Fibroblast of peridontal ligament (primary cell): ENCODE measurements around the gene TRANK1.
"Not testable (repeated sequence)": the region's sequence is repeated elsewhere in the genome, so short reads cannot be mapped to it uniquely, and the experiment has no call there.

ENCODE experiments used
- DNase-seq: peaks from one replicate; pipeline ENCODE4 v3.0.0-alpha.2; 2010; ENCODE audit errors: extremely low read depth

Gene TRANK1

DNA sequence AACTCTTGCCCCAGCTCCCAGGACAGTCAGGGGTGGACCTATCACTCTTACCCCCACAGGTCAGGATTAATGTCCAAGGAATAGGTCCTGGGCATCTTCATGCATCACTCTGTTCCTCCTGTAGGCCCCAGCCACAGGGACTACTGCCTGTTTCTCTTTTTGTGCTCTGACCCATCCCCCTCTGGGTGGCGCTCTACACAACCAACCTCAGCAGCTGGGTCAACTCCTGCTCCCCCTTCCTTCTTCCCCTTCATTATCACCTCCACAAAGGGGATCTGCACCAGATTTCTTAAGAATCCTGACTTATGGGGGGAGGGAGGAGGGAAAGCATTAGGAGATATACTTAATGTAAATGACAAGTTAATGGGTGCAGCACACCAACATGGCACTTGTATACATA lies 12.2 kb upstream of the TRANK1 start:
- DNase-seq: no peak

DNA sequence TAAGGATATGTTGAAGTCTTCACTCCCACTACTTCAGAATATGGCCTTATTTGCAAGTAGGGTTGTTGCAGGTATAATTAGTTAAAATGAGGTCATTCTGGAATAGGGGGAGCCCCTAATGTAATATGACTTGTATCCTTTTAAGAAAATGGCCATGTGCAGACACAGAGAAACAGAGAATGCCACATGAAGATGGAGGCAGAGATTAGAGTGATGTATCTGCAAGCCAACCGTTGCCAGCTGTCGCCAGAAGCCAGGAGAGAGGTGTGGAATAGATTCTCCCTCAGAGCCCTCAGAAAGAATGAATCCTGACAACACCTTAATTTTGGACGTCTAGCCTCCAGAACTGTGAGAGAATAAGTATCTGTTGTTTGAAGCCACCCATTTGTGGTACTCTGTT lies 11.3 kb upstream of the TRANK1 start:
- DNase-seq: no peak

- DNase-seq: no peak
These were observed 9.7 kb upstream of the TRANK1 start for GRCh38 chr3:36954452-36955134.

DNA sequence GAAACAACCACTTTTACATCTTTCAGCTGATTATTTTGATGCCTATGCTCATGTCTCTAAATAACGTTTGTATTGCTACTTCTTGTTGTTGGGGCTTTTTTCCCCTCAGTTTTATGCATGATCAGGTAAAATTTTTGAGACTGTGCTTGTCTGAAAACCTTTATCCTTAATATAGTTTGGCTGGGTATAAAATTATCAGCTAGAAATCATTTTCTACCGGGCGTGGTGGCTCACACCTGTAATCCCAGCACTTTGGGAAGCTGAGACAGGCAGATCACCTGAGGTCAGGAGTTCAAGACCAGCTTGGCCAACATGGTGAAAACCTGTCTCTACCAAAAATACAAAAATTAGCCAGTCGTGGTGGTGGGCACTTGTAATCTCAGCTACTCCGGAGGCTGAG lies 3.0 kb upstream of the TRANK1 start:
- not testable (repeated sequence) for DNase-seq

GRCh38 chr3:36945333-36945980 lies 603 bp upstream of the TRANK1 start:
- DNase-seq: no peak

DNA sequence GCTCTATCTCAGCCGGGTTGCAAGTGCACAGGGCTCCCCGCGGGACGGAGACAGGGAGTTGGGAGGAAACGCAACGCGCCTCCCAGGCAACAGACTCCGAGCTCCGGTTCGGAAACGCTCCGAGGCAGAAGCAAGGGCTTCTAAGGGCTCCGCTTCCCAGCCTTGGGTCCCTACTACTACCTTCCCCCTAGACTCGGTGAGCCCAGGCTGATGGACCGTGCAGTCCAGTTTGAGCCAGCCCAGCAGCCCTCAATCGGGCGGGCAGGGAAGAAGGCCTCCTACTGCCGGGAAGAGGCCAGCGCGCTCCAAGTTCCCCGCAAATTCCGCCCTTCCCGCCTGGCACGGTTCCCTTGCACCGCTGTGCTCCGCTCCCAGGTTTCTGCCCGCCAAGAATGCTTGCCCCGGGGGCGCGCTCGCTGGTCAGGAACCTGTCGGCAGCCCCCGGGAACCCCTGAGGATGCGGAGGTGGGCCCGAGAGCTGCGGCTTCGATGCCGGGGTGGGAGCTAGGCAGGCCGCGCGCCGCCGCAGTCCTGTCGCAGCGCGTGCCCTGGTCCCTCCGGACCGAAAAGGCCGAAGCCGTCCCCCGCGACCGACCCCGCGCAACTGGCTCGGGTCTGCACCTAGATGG lies 728 bp downstream of the TRANK1 start:
- peak; percentile 58 for DNase-seq

GRCh38 chr3:36943601-36944000 lies 1.3 kb downstream of the TRANK1 start:
- DNase-seq: no peak

DNA sequence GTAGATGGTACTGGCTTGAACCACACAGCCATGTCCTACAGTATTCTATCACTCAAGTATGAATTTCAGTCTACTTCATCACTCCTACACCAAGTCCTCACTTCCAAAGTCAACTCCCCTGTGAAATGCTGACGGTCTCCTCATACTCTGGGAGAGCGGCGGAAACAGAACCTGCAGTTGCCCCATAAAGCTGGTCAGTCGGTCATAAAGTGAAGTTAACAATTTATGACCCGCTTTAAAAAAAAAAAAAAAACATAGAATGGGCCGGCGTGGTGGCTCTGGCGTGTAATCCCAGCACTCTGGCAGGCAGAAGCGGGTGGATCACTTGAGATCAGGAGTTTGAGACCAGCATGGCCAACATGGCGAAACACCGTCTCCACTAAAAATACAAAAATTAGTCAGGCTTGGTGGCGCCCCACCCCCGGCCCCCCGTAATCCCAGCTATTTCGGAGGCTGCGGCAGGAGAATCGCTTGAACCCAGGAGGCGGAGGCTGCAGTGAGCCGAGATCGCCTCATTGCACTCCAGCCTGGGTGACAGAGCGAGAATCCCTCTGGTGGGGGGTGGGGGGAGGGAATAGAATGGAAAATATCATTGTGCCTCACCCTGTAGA lies 2.1 kb downstream of the TRANK1 start:
- DNase-seq: no peak

DNA sequence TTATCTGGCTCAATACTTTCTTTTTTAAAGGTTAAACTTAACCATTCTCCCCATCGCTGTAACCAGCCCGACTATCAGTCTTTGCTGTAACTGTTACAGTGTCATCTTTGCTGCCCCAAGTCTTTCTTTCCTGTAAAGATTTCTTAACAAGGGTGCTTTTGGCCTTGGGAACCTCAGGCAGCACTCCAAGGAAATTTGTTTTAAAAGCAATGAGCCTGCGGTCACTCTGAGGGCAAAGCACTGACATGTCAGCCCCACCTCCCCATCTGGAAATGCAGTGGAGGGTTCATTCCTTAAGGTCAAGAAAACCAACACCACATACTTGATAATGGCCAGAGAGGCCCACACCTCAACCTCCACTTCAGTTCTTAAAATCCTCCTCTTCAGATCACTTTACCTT lies 3.2 kb downstream of the TRANK1 start:
- peak; percentile 32 for DNase-seq

DNA sequence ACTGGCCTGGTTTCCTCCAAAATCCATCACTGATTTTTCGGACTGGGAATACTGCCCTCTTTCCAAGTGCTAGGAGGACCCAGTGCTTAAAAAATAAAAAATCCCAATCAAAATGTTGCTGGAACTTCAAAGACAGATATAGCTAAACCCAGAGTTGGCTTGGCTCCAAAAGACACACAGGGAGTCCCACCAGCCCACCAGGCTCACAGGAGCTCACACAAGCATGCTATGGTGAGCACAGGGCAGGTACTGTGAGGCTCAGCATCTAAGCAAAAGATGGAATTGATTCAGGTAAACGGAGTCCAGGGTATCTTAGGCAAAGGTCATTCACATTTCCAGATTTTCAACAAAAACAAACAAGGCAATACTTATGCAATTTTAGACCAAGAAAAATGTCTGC lies 3.7 kb downstream of the TRANK1 start:
- DNase-seq: no peak

GRCh38 chr3:36937492-36937891 lies 7.4 kb downstream of the TRANK1 start:
- DNase-seq: peak; percentile 47

- no peak for DNase-seq
These were observed 11.1 kb downstream of the TRANK1 start for GRCh38 chr3:36933540-36934296.

DNA sequence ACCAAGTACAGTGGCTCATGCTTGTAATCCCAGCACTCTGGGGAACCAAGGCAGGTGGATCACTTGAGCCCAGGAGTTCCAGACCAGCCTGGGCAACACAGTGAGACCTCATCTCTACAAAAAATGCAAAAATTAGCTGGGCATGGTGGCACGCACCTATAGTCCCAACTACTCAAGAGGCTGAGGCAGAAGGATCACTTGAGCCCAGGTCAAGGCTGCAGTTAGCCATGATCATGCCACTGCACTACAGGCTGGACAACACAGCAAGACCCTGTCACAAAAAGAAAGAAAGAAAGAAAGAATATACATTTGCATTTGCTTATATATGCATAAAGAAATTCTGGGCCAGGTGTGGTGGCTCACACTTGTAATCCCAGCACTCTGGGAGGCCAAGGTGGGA lies 13.4 kb downstream of the TRANK1 start:
- DNase-seq: not testable (repeated sequence)

- DNase-seq: no peak
These were observed 16.6 kb downstream of the TRANK1 start for GRCh38 chr3:36928220-36928619.

- no peak for DNase-seq
These were observed 18.5 kb downstream of the TRANK1 start for GRCh38 chr3:36926292-36926897.

DNA sequence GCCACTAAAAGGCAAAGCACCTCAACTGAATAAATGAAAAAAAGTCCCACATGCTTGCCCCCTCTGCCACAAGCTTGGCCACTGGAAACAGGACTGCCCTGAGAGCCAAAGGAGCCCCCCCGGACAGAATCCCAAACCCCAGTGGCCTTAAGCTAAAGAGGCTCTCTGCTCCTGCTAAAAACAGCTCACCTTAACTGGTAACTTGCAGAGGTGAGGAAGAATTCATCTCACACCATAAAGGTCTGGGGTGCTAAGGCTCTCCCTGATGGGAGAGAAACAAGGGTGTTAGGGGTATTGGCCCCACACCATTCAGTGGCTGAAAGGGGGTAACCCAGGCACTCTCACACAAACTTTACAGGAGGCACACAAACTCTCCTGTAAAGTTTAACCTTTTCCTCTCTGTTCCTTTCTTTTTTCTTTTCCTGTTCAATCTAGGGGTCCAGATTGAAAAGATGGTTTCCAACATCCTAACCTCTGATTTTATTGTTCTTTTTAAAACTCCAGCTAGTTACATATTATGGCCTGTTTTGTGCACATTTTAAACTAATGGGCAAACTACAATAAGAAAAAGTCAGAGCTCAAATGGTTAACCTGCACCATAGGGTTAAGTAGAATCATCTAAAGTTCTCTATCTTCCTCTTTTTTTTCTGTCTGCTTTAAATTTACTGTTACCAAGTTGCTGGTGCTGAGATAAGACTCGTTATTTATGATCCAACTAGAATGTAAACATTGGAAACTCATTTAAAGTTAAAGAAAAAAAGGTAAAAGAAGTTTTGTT lies 19.9 kb downstream of the TRANK1 start:
- DNase-seq: no peak

GRCh38 chr3:36923981-36924743 lies 20.7 kb downstream of the TRANK1 start:
- no peak for DNase-seq

DNA sequence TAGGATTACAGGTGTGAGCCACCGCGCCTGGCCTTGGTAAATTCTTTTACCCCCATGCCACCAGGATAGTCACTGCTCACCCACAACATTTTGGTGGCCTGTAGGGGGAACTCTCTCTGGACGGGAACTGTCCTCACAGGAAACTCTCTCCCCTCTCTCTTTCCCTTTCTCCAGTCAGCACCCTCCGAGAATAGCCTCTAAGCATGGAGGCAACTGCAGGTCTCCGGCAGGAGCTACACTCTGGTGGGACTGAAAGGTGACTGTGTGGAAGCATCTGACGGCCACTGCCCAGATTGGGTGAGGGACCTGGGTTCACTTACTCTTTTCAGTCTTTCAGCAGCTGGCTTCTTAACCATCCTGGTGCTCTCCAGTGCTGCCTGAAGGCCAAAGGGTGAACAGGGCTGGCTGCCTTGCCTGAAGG lies 21.3 kb downstream of the TRANK1 start:
- DNase-seq: no peak

DNA sequence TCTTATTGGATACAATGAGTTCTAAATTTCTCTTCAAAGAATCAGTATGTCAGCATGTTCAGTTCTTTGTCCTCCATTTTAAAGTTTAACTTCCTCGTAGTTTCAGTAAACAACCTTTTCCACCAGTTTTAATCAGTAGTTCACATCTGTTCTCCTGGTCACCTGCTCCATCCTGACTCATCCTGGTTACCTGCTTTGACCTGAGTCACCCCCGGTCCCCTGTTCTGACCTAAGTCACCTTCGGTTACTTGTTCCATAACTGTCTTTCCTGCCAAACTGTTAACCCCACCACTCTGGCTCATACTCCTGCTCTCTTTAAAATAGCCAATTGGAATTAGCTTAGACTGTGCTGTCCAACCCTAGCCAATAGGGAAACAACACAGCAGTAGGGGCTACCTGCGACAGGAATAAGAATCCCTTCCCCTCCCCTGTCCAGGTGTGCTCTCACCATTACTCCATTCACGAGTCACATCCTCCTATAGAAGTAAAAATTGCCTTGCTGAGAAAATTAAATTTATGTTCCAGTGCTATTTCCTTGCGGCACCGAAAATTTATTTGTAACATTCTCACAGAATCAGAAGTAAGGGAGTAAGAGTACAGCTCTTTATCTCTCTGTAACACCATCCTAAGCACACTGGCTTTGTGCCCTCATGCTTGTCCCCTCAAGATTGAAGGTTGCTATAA lies 23.8 kb downstream of the TRANK1 start:
- no peak for DNase-seq
